Activated T-cell treated with anti-CD3 and anti-CD28 coated beads, Interleukin-2, amount 50 U/mL, for 4 hours (primary cell): ENCODE measurements around the gene SLC19A1. TPM values are rescaled to one million over a fixed set of nuclear protein-coding genes. Genes with fewer than 3 reads are reported as not detected.

ENCODE experiments used
- ATAC-seq, 2 donors: fragments of 200-7000 bp; cut with Tn5 transposase; one replicate each; pipeline ENCODE4 v1.10.0; 2021
- DNase-seq: peaks from one replicate; pipeline ENCODE4 v3.0.0-alpha.2; 2020
- H3K27me3 Mint-ChIP-seq: one replicate; pipeline ENCODE4 v1.8.0; 2021; ENCODE audit warnings: low read depth, mixed read lengths
- H3K36me3 Mint-ChIP-seq: one replicate; pipeline ENCODE4 v1.8.0; 2022; ENCODE audit warnings: mixed read lengths; ENCODE audit not compliant: insufficient read depth
- H3K4me1 Mint-ChIP-seq: one replicate; pipeline ENCODE4 v1.8.0; 2021; ENCODE audit warnings: low read depth, mixed read lengths
- H3K4me3 Mint-ChIP-seq: one replicate; pipeline ENCODE4 v1.8.0; 2021; ENCODE audit warnings: mild to moderate bottlenecking, moderate library complexity, mixed read lengths
- H3K9me3 Mint-ChIP-seq: one replicate; pipeline ENCODE4 v1.8.0; 2021; ENCODE audit warnings: mixed read lengths
- total RNA-seq, 3 donors: library from RNA; stranded (reverse); gene quantifications; one replicate each; pipeline ENCODE4 v1.2.1, GENCODE V29; 2021

SLC19A1 gene
- total RNA-seq, 3 donors from 2014 or later, result 69.0 to 94.9 (median 77.7) TPM

GRCh38 chr21:45580576-45581321 lies 38.5 kb upstream of the SLC19A1 start:
- Mint-ChIP-seq H3K9me3 (peaks cover 7% of the 10 kb centered on the region), H3K4me3 (no peak overlapping the region), H3K36me3 (no peaks in the 10 kb centered on the region), H3K4me1 (no peaks in the 10 kb centered on the region), H3K27me3 (peaks cover 6% of the 10 kb centered on the region)
- DNase-seq, result no peak
- ATAC-seq, result no peak

DNA sequence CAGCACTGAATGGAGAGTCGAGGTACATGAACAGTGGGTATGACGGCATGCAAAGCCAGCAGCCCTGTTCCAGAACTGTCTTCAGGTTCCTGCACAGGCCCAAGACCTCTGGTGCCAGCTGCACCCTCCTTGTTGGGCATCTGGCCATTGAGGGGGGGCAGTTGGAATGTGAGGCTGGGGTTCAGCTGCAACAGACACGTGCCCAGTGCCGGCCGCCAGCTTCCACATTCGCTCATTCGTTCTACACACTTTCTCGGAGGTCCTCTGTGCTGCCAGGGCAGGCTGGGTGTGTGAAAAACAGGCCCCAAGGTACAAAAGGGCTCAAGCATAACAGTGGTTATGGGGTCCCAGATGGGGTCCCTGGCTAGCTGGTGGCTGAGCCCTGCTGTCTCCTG lies 37.9 kb upstream of the SLC19A1 start:
- H3K4me1 Mint-ChIP-seq, result no peaks in the 10 kb centered on the region
- no peaks in the 10 kb centered on the region for H3K36me3 Mint-ChIP-seq
- no peak overlapping the region for H3K4me3 Mint-ChIP-seq
- peaks cover 6% of the 10 kb centered on the region for H3K27me3 Mint-ChIP-seq
- peaks cover 7% of the 10 kb centered on the region for H3K9me3 Mint-ChIP-seq
- DNase-seq (no peak), ATAC-seq (no peak)

- Mint-ChIP-seq H3K4me1 (no peaks in the 10 kb centered on the region), H3K9me3 (peaks cover 7% of the 10 kb centered on the region), H3K27me3 (peaks cover 6% of the 10 kb centered on the region), H3K4me3 (no peak overlapping the region), H3K36me3 (no peaks in the 10 kb centered on the region)
- ATAC-seq, result no peak
- no peak for DNase-seq
Measured at GRCh38 chr21:45579383-45580180, 37.3 kb upstream of the SLC19A1 start.

- H3K4me3 Mint-ChIP-seq, result no peak overlapping the region
- peaks cover 7% of the 10 kb centered on the region for H3K9me3 Mint-ChIP-seq
- ATAC-seq, result no peak
- no peaks in the 10 kb centered on the region for H3K36me3 Mint-ChIP-seq
- no peaks in the 10 kb centered on the region for H3K4me1 Mint-ChIP-seq
- peaks cover 2% of the 10 kb centered on the region for H3K27me3 Mint-ChIP-seq
- no peak for DNase-seq
Measured at GRCh38 chr21:45578811-45579381, 36.7 kb upstream of the SLC19A1 start.

DNA sequence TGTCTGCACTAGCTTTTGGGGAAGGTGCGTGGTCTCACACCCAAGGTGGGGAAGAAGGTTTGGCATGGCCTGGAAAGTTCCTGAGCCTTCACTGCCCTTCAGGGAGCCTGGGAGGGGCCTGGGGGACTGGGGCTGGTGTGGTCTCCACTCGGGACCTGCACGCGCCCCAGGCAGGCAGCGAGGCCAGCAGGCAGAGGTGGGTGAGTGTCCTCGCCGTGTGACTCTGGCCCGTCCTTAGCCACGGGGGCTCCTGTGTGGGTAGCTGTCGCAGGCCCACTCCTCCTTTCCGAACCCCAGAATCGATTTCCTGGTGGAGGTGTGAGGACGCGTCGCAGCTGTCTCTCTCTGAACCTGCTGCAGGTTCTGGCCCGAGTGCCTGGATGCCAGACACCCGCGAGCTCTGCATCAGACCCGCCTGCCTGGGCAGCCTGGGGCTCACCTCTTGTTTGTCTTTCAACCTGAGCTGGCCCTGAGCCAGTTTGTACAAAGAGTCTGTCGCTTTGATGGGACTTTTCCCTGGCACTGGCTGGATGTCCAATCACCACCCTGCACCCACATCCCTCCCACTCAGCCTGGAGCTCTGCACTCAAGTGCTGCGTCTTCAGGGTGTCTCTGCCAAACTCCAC lies 36.0 kb upstream of the SLC19A1 start:
- Mint-ChIP-seq H3K36me3 (no peaks in the 10 kb centered on the region), H3K9me3 (peaks cover 6% of the 10 kb centered on the region), H3K27me3 (peaks cover 2% of the 10 kb centered on the region), H3K4me3 (no peak overlapping the region), H3K4me1 (no peaks in the 10 kb centered on the region)
- ATAC-seq, result no peak
- no peak for DNase-seq

DNA sequence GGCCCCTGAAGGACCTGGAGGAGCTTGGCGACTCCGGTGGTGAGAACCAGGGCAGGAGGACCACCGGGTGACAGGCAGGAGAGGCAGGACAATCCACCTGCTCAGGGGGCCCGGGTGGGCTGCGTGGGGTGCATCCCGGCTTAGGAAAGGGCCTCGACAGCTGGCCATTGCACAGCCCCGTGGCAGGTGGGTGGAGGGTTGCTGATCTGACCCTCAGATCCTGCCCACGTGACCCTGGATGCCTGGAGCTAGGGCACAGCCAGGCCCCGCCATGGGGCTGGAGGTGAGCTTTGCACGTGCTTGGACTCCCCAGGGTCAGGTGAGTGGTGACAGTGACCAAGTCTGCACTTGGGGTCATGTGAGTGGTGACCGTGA lies 35.5 kb upstream of the SLC19A1 start:
- no peak overlapping the region for H3K4me3 Mint-ChIP-seq
- H3K4me1 Mint-ChIP-seq, result no peaks in the 10 kb centered on the region
- no peak for ATAC-seq
- peaks cover under 1% of the 10 kb centered on the region for H3K9me3 Mint-ChIP-seq
- no peaks in the 10 kb centered on the region for H3K36me3 Mint-ChIP-seq
- H3K27me3 Mint-ChIP-seq, result peaks cover 2% of the 10 kb centered on the region
- DNase-seq, result no peak

DNA sequence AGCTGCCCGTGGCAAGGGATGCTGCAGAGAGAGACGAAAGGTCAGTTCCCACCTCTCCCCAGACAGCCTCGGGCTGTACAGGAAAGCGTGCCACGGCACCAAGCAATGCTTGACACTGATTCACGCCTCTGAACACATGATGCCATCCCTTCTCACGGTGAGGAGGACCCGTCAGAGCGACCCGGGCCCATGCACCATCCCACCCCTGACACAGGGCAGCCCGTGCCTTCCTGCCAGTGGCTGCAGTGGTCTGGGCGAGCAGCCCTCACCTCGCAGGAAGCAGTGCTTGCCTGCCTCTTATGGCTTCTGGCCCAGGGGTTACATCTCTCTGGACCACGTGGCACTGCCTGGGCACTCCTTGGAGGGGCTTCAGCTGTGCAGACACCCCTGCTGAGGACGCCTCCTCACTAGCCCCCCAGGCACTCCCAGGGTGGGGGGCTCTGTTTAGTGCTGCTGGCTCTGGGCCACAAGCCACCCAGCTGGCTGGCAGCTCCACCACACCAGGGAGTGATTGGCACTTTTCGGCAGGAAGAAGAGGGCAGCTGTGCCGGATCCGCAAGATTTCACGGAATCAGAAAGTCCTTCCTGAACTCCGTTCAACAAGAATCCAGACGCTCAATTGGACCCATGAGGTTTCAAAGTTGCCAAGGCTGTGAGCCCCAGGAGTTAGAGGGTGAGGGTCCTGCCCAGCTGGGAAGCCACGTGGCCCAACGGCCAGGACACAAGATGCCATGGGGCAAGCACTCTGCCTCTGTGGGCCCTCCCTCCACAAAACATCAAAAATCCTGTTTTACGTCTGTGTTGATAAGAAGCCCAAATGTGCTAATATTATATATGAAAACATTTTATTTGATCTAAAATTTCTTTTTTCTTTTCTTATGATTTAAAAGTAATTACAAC lies 34.8 kb upstream of the SLC19A1 start:
- Mint-ChIP-seq H3K9me3 (no peaks in the 10 kb centered on the region), H3K4me3 (no peak overlapping the region), H3K4me1 (no peaks in the 10 kb centered on the region), H3K27me3 (peaks cover under 1% of the 10 kb centered on the region), H3K36me3 (no peaks in the 10 kb centered on the region)
- ATAC-seq, result no peak
- no peak for DNase-seq

DNA sequence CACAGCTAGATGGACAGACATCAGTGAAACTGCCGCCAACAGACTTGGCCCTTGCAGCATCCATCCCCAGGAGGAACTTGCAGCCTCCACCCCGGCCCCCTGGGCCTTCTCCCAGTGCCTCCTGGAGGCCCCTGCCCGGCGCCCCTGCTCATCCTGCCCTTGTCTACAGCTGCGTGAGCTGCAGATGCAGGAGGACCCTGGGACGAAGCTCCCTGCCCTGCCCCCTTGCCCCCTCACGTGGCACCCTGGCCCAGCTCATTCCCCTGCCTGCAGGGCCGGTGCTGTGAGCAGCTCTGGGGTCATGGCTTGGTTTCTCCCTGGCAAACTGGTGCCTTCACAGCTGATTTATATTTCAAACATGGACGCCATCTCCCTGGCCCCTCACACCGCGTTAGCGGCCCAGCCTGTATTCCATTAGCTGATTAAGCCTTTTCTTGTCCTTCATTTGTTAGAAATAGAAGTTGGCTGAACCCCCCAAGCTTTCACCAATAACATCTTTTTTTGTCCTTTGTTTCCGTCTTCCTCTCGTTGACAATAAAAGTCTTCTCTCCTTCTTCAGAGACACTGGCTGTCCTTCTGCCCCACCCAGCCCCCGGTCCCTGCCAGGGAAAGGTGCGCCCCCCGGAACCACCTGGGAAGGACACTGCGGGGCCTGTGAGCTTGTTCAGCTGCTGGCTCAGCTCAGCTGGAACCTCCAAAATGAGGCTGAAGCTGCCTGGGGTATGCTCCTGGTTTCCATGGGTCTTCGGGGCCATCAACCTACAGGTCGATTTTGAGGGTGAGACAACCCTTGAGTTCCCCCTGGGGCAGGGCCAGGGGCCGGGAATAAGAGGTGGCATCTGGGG lies 34.0 kb upstream of the SLC19A1 start:
- DNase-seq (no peak), ATAC-seq (no peak)
- Mint-ChIP-seq H3K9me3 (no peaks in the 10 kb centered on the region), H3K4me3 (no peak overlapping the region), H3K4me1 (no peaks in the 10 kb centered on the region), H3K27me3 (no peaks in the 10 kb centered on the region), H3K36me3 (no peaks in the 10 kb centered on the region)

DNA sequence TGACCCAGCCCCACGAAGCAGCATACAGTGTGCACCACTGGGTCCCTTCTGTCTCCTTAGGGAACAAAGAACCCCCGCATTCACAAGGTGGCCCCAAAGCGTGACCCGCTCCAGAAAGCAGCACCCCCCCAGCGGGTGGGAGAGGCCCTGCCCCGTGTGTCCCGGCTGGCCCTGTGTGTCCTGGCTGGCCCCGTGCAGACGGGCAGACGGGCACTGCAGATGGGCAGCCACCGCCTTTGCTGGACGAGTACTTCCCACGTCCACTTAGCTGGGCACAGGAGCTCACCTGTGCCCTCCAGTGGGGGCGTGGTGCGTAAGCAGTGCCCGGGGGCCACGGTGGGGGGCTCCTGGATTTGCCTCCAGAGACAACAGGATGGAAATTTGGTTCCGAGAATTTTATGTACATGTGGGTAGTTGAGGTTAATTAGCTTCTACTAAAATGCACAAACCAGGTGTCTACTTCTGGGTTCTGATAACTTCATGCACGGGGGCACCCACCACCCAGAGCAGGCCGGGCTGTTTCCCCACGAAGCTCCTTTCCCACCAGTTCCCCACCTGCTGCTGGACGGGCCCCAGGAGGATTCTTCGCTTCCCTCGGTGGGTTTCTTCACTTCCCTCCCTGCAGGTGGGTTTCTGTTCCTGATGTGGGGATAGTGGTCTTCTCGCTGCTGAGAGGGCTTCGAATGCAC lies 33.2 kb upstream of the SLC19A1 start:
- no peaks in the 10 kb centered on the region for H3K4me1 Mint-ChIP-seq
- DNase-seq, result no peak

GRCh38 chr21:45574691-45575090 lies 32.5 kb upstream of the SLC19A1 start:
- Mint-ChIP-seq H3K4me1 (no peaks in the 10 kb centered on the region), H3K9me3 (no peaks in the 10 kb centered on the region), H3K4me3 (no peak overlapping the region), H3K27me3 (no peaks in the 10 kb centered on the region), H3K36me3 (no peaks in the 10 kb centered on the region)
- ATAC-seq, result no peak
- DNase-seq, result no peak

More for the DNA sequence above, 33.2 kb upstream of the SLC19A1 start:
- no peaks in the 10 kb centered on the region for H3K36me3 Mint-ChIP-seq
- no peaks in the 10 kb centered on the region for H3K27me3 Mint-ChIP-seq
- H3K9me3 Mint-ChIP-seq, result no peaks in the 10 kb centered on the region
- no peak overlapping the region for H3K4me3 Mint-ChIP-seq
- ATAC-seq, result no peak

GRCh38 chr21:45574081-45574501 lies 31.9 kb upstream of the SLC19A1 start:
- no peaks in the 10 kb centered on the region for H3K4me1 Mint-ChIP-seq
- no peak for DNase-seq
- no peaks in the 10 kb centered on the region for H3K9me3 Mint-ChIP-seq
- no peaks in the 10 kb centered on the region for H3K27me3 Mint-ChIP-seq
- H3K4me3 Mint-ChIP-seq, result no peak overlapping the region
- no peaks in the 10 kb centered on the region for H3K36me3 Mint-ChIP-seq
- no peak for ATAC-seq

GRCh38 chr21:45573452-45574035 lies 31.3 kb upstream of the SLC19A1 start:
- H3K36me3 Mint-ChIP-seq, result no peaks in the 10 kb centered on the region
- ATAC-seq (no peak), DNase-seq (no peak)
- no peak overlapping the region for H3K4me3 Mint-ChIP-seq
- H3K9me3 Mint-ChIP-seq, result no peaks in the 10 kb centered on the region
- H3K4me1 Mint-ChIP-seq, result no peaks in the 10 kb centered on the region
- H3K27me3 Mint-ChIP-seq, result no peaks in the 10 kb centered on the region
